ENCODE data around the gene CLDN16. TPM values are rescaled to one million over a fixed set of nuclear protein-coding genes. Genes with fewer than 3 reads are reported as not detected.

CLDN16 gene
- total RNA-seq = 0.35 and 1.2 TPM in 2 replicates

GRCh38 chr3:190387578-190388213 is at the start of gene CLDN16:
TSS of gene CLDN16 (plus strand) at chr3:190388163. CDS start at chr3:190388330, 167 bp downstream.

GRCh38 chr3:190449801-190450200 is 61.8 kb downstream of the CLDN16 start, which contains the start of gene TMEM207:
TSS of gene TMEM207 (minus strand) at chr3:190449901. CDS start at chr3:190449809, 92 bp downstream.

Other genes with a start within 250 kb of the CLDN16 start
- 3.5 and 4.3 TPM in 2 replicates for gene CLDN1, start 65.7 kb upstream of the CLDN16 start, total RNA-seq
- not detected in 2 replicates for gene TMEM207, start 61.7 kb downstream of the CLDN16 start, total RNA-seq
- 10.7 and 11.7 TPM in 2 replicates for gene IL1RAP, start 125.9 kb downstream of the CLDN16 start, total RNA-seq